ENCODE results near the gene SLC16A1.
"Not testable (repeated sequence)": the region's sequence is repeated elsewhere in the genome, so short reads cannot be mapped to it uniquely, and the experiment has no call there.

Gene SLC16A1

DNA sequence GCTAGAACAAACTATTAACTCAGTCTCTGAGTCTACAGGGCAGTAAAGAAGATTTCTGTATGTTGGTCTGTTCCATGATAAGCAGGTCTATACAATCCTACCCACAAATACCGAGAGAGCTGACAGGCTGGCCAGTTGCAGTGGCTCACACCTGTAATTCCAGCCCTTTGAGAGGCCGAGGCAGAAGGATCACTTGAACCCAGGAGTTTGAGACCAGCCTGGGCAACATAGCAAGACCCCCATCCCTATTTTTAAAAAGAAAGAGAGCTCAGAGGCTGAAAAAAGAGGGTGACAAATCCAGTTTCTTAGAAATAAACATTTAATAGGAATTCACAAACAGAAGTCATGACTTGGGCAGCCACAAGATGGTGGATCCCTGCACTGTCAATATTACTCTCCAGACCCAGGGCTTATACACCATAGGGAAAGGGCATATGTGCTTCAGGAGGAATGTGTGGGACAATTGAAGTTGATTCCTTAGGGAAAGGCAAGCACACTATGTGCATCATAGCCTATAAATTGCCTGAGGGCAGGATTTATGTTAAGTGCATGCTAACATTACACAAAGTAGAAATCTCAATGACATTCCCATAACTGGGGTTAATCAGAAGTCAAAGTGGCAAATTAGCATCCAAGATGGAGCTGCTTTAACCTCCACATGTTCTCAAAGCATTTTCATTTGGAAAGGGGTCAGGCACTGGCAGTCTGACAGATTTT is 66.8 kb downstream of the SLC16A1 start:
- DNase-seq (ENCODE audit: low read depth, low spot score) = no peak
- no peak overlapping the region for H3K27ac ChIP-seq

DNA sequence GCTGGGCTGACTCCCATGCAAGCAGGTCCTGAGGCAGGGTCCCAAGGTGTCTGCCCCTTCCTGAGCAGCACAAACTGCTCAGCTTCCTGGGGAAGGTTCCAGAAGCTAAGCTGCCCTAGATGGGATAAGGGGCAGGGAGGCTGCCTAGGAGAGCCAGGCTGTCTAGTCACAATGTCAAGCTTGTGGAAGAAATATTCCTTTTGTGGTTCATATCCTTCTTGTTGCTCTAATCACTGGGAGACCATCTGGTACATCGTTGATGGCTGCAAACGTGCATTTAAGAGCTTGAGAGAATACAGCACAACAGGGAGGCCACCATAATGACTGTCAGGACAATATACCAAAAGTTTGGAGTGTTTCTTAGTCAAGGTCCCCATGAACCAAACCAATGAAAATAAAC is 67.4 kb downstream of the SLC16A1 start:
- DNase-seq (ENCODE audit: low read depth, low spot score) = no peak
- no peak overlapping the region for H3K27ac ChIP-seq

DNA sequence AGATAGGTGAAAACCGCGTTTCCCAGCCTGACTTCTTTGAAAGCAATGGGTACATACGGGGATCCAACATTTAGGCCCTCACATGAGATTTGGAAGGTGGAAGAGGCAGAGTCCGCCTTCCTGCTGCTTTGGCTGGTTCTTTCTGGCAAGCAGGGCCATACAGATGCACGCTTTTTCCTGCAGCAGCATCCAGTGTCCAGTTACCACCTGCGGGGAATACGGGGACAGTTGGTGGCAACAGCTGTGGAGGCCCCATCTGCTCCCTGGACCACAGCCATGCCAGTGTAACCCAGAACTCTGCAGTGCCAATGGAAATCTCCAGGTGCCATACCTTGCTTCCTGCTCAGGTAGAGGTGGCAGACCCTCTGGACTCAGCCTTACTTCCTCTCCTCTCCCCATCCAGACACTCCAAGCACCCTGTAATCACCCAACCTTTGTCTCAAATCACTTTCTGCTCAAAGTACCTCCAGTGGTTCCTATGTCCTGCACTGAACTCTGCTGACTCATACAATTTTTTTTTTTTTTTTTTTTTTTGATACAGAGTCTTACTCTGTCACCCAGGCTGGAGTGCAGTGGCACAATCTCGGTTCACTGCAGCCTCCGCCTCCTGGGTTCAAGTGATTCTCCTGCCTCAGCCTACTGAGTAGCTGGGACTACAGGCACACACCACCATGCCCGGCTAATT is 68.3 kb downstream of the SLC16A1 start:
- DNase-seq (ENCODE audit: low read depth, low spot score) = no peak
- no peak overlapping the region for H3K27ac ChIP-seq

DNA sequence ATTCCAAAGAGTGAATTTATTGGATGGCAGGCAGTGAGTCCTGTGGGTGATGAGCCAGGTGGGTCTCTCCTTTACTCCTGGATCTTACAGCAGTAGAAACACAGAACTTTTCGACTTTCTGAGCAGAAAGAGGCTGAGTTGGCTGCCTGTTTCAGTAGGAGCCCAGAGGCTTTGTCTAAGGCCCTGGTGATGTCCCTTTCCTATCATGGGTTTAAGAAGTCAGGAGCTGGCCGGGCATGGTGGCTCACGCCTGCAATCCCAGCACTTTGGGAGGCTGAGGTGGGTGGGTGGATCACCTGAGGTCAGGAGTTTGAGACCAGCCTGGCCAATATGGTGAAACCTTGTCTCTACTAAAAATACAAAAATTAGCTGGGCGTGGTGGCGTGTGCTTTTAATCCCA is 71.0 kb downstream of the SLC16A1 start:
- DNase-seq (ENCODE audit: low read depth, low spot score); H3K27ac ChIP-seq: not testable (repeated sequence)

DNA sequence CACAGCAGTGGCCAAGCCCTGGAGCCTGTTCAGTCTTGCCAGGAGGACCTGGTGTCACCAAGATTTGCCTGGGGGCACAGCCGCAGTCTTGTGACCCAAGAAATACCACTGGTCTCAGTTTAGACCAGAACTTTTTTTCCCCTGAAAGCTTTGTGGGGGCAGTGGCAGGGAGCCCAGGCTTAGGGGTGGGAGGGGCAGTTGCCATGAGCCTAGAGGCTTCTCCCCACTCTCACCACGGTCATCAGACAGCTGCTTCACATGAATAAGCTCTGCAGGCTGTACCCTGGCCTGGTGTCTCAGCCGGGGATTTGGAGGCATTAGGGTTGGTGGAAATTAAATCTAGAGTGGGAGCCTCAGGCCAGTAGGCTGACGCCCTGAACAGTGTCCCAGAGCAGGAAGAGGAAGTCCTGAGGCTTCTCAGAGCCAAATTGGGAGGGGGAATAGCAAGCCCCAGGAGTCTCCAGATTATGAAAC is 73.7 kb downstream of the SLC16A1 start:
- no peak for DNase-seq (ENCODE audit: low read depth, low spot score)
- H3K27ac ChIP-seq = peak overlapping the region; percentile 6

DNA sequence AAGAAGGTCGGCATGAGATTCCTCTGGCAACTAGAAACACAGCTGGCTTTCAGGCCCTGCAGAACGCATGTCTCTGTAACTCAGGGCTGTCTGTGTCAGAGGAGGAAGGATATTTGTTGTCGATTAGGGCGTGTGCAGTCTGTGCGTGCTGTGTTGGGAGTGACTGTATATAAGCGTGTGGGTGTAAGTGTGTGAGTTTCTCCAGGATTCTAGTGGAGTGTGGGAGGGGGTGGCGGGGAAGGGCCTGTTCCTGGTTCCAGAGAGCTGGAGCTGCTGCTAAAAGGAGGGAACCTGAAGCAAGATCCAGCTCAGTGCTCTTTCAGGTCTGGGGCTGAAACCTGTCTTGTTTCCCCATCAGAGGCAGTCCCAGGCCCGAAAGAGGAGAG is 74.3 kb downstream of the SLC16A1 start:
- peak overlapping the region; percentile 6 for H3K27ac ChIP-seq
- DNase-seq (ENCODE audit: low read depth, low spot score) = no peak

DNA sequence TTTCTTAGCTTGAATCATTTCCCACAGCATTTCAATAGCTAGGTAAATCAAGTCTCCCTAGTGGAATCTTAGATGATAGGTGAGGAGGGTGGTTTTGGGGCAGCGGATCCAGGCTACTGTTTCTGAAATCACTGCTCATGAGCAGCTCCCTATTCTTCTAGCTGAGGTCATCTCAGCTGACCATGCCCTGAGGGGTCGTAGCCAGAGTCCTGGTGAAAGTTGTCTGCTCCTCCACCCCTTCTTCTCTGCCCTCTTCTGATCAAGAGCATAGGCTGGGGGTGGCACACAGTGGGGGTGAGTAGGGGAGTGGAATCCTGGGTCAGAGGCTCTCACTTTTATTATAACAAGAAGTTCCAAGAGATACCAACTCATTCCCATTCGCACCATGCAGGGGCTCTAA is 76.2 kb downstream of the SLC16A1 start:
- no peak for DNase-seq (ENCODE audit: low read depth, low spot score)
- no peak overlapping the region for H3K27ac ChIP-seq

DNA sequence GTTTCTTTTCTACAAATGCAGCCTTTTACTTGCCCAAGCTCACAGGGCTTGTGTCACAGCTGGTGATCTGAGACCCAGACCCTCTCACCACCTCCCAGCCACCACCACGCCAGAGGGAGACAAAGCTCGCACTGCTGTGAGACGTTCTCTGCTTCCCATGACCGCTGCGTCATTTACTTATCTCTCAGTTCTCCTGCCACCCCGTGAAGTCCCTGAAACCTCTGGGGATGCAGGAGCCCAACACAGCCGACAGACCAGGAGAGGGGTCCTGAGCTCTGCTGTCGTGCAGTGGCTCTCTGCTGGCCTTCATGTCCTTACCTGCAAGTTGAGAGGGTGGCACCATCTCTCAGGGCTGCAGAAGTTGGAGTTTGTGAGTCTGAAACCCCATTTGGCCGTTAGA is 77.7 kb downstream of the SLC16A1 start:
- no peak overlapping the region for H3K27ac ChIP-seq
- DNase-seq (ENCODE audit: low read depth, low spot score) = no peak

DNA sequence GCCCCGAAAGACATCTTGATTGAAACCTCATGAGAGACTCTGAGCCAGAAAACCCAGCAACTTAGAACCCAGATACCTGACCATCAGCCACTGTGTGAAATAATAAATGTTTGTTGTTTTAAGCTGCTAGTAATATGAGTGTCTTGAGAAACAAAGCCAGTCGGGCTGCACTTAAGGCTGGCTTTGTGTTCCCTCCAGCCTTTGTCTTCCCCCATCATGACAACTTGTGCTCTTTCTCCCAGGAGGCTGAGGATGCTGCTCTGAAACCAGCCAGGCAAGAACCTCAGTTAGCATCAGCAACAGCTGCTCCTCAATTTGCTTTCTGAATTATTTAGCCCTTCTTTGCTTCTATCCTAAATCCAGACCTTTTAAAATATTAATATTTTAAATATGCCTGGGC is 78.2 kb downstream of the SLC16A1 start:
- no peak overlapping the region for H3K27ac ChIP-seq
- DNase-seq (ENCODE audit: low read depth, low spot score) = no peak

DNA sequence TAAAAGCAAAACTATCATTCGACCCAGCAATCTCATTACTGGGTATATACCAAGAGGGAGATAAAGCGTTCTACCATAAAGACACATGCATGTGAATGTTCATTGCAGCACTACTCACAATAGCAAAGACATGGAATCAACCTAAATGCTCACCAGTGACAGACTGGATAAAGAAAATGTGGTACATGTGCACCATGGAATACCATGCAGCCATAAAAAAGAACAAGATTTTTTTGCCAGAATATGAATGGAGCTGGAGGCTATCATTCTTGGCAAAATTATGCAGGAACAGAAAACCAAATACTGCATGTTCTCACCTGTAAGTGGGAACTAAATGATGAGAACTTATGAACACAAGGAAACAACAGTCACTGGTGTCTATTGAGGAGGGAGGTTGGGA is 79.7 kb downstream of the SLC16A1 start:
- H3K27ac ChIP-seq = no peak overlapping the region
- no peak for DNase-seq (ENCODE audit: low read depth, low spot score)

DNA sequence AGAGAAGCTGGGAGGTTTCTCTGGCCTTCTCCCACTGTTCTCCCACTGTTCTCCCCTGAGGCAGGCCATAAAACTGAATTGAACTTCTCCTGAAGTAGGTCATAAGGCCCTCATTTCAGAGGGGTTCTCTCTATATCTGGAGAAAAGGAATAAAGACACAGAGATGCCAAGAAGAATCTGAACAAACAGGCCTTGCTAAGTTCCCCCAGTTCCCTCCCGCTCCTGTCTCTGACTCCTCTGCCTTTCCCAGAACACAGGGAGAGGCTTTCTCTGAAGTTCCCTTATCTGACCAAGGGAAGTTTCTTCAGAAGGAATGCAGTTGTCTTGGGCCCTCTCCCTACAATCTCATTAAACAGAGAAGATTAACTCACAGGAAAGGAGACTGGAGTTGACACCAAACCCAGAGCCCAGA is 83.4 kb downstream of the SLC16A1 start:
- H3K27ac ChIP-seq = no peak overlapping the region
- DNase-seq (ENCODE audit: low read depth, low spot score) = no peak

DNA sequence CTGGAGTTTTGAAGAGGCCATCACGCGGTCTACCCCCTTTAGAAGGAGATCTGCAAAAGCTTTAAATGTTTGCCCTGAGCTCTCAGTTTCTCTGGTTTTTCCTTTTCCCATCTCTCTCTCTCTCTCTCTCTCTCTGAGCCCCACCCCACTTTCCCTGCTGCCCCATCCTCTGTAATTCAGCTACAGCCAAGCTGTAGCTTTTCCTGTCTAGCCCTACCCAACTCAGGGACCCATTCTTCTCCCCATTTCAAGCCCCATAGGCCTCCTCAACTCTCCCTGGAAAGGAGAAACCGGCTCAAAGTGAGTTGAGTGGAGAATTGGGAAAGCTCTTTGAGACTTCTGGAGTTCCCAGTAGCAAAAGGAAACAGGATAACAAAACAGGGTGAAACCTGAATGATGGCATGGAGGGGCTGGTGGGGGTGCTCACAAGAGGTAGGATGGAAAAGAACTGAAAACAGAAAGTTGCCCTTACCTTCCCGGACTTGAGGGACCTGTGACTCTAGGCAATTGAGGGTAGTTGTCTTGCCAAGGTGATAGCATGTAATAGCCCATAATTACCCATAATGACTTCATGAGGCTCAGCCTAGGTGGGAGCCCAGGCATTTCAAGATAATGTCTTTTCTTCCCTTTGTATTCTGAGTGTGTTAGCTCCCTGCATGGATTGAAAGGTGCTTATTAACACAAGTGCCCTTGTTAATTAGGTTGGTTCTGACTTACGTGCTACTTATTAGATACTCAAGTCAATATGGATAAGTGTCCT is 84.9 kb downstream of the SLC16A1 start:
- no peak for DNase-seq (ENCODE audit: low read depth, low spot score)

DNA sequence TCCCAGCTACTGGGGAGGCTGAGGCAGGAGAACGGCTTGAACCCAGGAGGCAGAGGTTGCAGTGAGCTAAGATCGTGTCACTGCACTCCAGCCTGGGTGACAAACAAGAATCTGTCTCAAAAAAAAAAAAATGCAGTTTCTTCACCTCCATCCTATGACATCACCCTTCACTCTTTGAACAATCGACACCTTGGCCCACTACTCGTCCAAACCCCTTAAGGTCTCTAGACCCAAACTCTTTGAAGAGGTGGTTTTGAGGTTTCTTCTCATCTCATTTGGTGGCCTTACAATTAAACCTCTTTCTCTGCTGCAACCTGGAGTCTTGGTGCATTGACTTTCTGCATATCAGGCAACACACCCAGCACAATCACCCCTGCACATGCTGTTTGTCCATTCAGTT is 86.1 kb downstream of the SLC16A1 start:
- no peak for DNase-seq (ENCODE audit: low read depth, low spot score)
- no peak overlapping the region for H3K27ac ChIP-seq

More for the DNA sequence above, 84.9 kb downstream of the SLC16A1 start:
- H3K27ac ChIP-seq = no peak overlapping the region

DNA sequence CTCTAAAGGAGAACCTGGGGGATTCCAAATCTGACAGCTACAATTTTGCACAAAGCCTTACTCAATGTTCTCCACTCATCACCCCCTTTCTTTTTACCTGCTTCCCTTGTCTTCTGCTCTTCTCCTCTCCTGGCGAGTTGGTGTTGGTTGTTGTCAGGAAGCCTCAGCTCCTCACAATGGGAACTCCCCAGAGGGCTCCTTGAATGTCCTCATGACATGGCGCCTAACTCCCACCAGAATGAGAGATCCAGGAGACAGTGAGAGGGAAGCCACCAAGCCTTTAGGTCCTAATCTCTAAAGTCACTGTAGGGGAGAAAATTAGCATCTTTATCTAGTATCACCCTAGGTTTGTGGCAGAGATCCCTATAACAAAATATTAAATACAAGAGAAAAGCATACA is 87.8 kb downstream of the SLC16A1 start:
- DNase-seq (ENCODE audit: low read depth, low spot score) = no peak

DNA sequence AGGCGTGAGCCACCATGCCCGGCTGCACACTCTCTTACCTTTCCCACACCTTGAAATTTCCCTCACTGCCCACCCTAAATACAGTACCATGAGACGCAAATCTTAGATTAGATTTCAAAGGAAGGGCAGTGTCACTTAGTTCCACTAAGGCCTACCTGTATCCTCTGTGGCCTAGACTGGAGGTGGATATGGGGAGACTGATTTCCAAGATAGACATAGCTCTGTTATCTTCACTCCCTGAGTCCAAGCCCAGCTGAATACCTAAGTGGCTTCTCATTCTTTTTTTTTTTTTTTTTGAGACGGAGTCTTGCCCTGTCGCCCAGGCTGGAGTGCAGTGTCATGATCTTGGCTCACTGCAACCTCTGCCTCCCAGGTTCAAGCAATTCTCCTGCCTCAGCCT is 89.0 kb downstream of the SLC16A1 start:
- H3K27ac ChIP-seq = peak overlapping the region; percentile 88
- no peak for DNase-seq (ENCODE audit: low read depth, low spot score)

More for the DNA sequence above, 87.8 kb downstream of the SLC16A1 start:
- peak overlapping the region; percentile 25 for H3K27ac ChIP-seq

DNA sequence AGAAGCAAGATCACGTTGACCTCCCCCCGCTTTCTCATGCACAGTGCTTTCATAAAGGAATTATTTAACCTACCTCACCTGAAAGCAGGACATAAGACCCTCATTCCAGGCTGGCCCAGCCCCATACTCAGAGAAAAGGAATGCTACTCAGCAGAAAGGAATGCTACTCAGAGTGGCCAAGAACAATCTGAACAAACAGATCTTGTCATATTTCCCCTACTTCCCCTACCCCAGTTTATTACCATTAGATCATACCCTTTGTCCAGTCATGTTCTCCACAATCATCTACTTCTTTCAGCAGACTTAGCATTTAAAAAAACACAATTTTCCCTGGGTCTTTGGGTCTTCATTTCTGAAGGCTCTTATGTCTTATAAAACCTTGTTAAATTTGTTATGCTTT is 89.8 kb downstream of the SLC16A1 start:
- H3K27ac ChIP-seq = peak overlapping the region; percentile 88
- DNase-seq (ENCODE audit: low read depth, low spot score) = peak; percentile 37

DNA sequence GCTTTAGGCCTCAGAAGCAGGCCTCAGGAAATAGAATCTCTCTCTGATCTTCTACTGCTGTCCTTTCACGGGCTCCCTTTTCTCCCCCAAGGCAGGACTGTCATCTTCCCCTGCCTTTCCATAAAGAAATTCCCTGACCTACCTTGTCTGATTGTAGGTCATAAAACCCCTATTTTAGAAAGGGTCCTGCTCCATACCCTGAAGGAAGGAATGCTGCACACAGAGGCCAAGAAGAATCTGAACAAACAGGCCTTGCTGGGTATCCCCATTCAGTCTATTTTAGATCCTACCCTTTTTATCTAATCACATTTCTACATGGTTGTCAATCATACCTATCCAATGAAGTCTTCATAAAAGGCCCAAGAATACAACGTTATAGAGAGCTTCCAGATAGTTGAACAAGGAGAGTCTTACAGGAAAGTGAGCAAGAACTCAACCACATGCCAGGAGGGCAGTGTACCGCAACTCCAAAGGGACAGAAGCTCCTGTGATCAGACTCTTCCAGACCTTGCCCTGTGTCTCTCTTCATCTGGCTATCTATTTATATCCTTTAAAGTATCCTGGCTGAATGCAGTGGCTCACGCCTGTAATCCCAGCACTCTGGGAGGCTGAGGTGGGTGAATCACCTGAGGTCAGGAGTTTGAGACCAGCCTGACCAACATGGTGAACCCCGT is 93.1 kb downstream of the SLC16A1 start:
- no peak for DNase-seq (ENCODE audit: low read depth, low spot score)
- H3K27ac ChIP-seq = no peak overlapping the region

Measured in epithelial cell of prostate (primary cell).